Activated CD4-positive, alpha-beta T cell treated with anti-CD3 and anti-CD28 coated beads, Interleukin-2, amount 10 ng/mL, durations not matched to agents 24 days and 14 days (primary cell): ENCODE results near the gene PLA2G4B. TPM values are rescaled to one million over a fixed set of nuclear protein-coding genes. Genes with fewer than 3 reads are reported as not detected.

Experiments
- DNase-seq: peaks from one replicate; pipeline ENCODE4 v3.0.0; 2022
- H3K27ac Mint-ChIP-seq: one replicate; pipeline ENCODE4 v1.8.0; 2022; ENCODE audit warnings: mild to moderate bottlenecking, mixed read lengths
- H3K27me3 Mint-ChIP-seq: one replicate; pipeline ENCODE4 v1.8.0; 2022; ENCODE audit warnings: mixed read lengths
- H3K36me3 Mint-ChIP-seq: one replicate; pipeline ENCODE4 v1.8.0; 2022; ENCODE audit warnings: low read depth, mild to moderate bottlenecking, mixed read lengths
- H3K4me1 Mint-ChIP-seq: one replicate; pipeline ENCODE4 v1.8.0; 2021; ENCODE audit warnings: mixed read lengths
- H3K4me3 Mint-ChIP-seq: one replicate; pipeline ENCODE4 v1.8.0; 2022; ENCODE audit warnings: mild to moderate bottlenecking, moderate library complexity, mixed read lengths
- H3K9me3 Mint-ChIP-seq: one replicate; pipeline ENCODE4 v1.8.0; 2021; ENCODE audit warnings: mixed read lengths
- intact Hi-C: fragments of 100-400 bp; cut with micrococcal nuclease; formaldehyde crosslinking; loops from one replicate; pipeline ENCODE4 v1.15.1; 2023
- total RNA-seq: library from RNA; stranded (reverse); gene quantifications from 2 replicates; pipeline ENCODE4 v1.2.3, GENCODE V29; 2022

PLA2G4B gene
- total RNA-seq, 1 donor from 2014 or later, result 8.5 TPM

DNA sequence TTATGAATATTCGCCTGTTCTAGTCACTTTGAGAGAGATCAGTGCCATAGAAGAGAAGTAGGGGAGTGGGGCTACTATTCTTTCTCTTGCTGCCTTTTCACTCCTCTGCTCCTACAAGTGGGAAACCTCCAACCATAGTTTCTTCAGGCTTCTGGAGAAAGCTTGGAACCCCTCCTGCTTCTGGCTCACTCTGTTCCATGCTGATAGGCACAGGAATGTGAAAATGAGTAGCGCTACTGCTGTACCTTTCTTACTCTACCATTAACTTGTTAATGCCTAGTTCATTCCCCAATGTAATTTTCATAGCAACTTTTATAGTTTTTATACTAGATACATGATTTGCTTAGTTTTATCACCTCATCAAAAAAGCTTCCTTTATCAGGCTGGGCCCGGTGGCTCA, 37.5 kb upstream of the PLA2G4B start:
- DNase-seq, result no peak
- Mint-ChIP-seq H3K9me3 (no peaks in the 10 kb centered on the region), H3K27ac (no peak overlapping the region), H3K27me3 (no peaks in the 10 kb centered on the region), H3K4me3 (no peak overlapping the region), H3K4me1 (peaks cover 17% of the 10 kb centered on the region), H3K36me3 (peaks cover 17% of the 10 kb centered on the region)
- intact Hi-C loops, result no loop called here

DNA sequence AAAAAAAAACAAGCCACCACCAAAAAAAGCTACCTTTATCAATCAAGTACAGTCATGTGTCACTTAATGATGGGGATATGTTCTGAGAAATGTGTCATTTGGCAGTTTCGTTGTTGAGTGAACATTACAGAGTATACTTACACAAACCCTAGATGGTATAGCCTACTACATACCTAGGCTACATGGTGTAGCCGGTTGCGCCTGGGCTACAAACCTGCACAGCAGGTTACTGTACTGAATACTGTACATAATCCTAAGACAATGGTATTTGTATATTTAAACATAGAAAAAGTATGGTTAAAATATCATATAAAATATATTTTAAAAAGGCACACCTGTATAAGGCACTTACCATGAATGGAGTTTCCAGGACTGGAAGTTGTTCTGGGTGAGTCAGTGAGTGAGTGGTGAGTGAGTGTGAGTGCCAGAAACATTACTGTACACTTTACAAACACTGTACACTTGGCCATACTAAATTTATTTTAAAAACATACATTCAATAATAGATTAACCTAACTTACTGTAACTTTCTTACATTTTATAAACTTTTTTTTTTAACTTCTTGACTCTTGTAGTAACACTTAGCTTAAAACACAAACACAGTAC, 36.7 kb upstream of the PLA2G4B start:
- no peak overlapping the region for H3K4me3 Mint-ChIP-seq
- H3K27ac Mint-ChIP-seq, result no peak overlapping the region
- H3K4me1 Mint-ChIP-seq, result peaks cover 12% of the 10 kb centered on the region
- no peaks in the 10 kb centered on the region for H3K9me3 Mint-ChIP-seq
- DNase-seq, result no peak
- intact Hi-C loops, result no loop called here
- no peaks in the 10 kb centered on the region for H3K27me3 Mint-ChIP-seq
- H3K36me3 Mint-ChIP-seq, result peaks cover 17% of the 10 kb centered on the region

GRCh38 chr15:41804361-41804760, 34.3 kb upstream of the PLA2G4B start:
- intact Hi-C loops, result no loop called here
- no peaks in the 10 kb centered on the region for H3K9me3 Mint-ChIP-seq
- H3K36me3 Mint-ChIP-seq, result peaks cover 17% of the 10 kb centered on the region
- no peaks in the 10 kb centered on the region for H3K27me3 Mint-ChIP-seq
- H3K27ac Mint-ChIP-seq, result peak overlapping the region; percentile 55
- no peak overlapping the region for H3K4me3 Mint-ChIP-seq
- peaks cover 5% of the 10 kb centered on the region for H3K4me1 Mint-ChIP-seq
- DNase-seq, result no peak

DNA sequence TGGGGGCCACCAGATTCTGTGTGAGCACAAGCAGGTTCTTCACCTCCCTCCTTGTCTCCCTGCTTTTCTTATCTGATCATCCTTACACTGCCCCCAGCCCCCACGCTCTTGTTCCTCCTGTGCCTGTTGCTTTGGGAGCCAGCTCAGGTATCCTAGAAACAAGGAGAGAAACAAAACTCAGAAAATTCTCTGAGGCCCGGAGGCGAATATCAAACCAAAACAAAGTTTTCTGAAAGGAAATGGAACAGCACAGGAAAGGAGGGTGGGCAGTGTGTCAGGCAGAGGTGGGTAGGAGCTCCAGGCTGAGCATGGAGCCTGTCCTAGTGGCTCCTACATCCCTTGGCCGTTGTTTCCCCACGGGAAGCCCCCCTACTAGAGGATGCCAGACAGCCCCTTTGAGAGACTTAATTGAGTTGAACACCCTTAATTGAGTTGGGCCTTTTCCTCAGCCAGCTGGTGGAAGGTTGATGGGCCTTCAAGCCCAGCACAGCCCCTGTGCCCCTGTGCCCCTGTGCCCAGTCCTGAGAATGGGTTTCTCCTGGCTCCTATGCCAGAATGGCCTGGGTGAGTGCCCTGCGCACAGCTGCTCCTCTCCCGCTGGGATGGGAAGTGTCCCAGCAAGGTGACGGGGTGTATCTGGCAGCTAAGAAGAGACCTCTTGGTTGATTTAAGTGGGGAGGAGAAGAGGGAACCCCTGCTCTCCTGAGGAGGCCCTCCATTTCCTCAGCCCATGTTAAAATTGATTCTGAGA, 33.6 kb upstream of the PLA2G4B start:
- peak overlapping the region; percentile 55 for H3K27ac Mint-ChIP-seq
- peaks cover 15% of the 10 kb centered on the region for H3K36me3 Mint-ChIP-seq
- intact Hi-C loops, result no loop called here
- H3K4me1 Mint-ChIP-seq, result peaks cover 9% of the 10 kb centered on the region
- H3K9me3 Mint-ChIP-seq, result no peaks in the 10 kb centered on the region
- H3K27me3 Mint-ChIP-seq, result no peaks in the 10 kb centered on the region
- no peak overlapping the region for H3K4me3 Mint-ChIP-seq
- DNase-seq, result no peak

GRCh38 chr15:41805711-41806110, 32.9 kb upstream of the PLA2G4B start:
- peaks cover 11% of the 10 kb centered on the region for H3K4me1 Mint-ChIP-seq
- peaks cover 10% of the 10 kb centered on the region for H3K36me3 Mint-ChIP-seq
- no peak overlapping the region for H3K4me3 Mint-ChIP-seq
- DNase-seq, result no peak
- intact Hi-C loops, result no loop called here
- H3K27me3 Mint-ChIP-seq, result no peaks in the 10 kb centered on the region
- no peaks in the 10 kb centered on the region for H3K9me3 Mint-ChIP-seq
- H3K27ac Mint-ChIP-seq, result no peak overlapping the region

GRCh38 chr15:41806291-41807181, 32.1 kb upstream of the PLA2G4B start:
- H3K9me3 Mint-ChIP-seq, result no peaks in the 10 kb centered on the region
- peaks cover 20% of the 10 kb centered on the region for H3K4me1 Mint-ChIP-seq
- H3K4me3 Mint-ChIP-seq, result no peak overlapping the region
- H3K27ac Mint-ChIP-seq, result no peak overlapping the region
- DNase-seq, result no peak
- H3K27me3 Mint-ChIP-seq, result no peaks in the 10 kb centered on the region
- peaks cover 3% of the 10 kb centered on the region for H3K36me3 Mint-ChIP-seq
- intact Hi-C loops, result no loop called here

DNA sequence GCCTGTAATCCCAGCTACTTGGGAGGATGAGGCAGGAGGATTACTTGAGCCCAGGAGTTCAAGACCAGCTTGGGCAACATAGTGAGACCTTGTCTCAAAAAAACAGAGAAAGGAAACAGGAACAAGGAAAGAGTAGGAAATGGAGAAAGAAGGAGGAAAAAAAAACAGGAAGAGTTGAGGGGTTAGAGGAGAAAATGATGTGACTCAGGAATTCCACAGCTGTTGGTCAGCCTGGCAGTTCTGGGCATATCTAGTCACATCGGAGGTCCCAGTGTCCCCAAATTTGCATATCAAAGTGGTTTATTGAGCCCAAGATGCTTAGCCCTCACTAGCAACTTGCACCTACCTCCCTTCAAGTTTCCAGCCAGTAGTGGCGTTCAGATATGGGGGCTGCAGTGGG, 29.5 kb upstream of the PLA2G4B start:
- intact Hi-C loops, result no loop called here
- peaks cover 24% of the 10 kb centered on the region for H3K4me1 Mint-ChIP-seq
- no peak for DNase-seq
- H3K27me3 Mint-ChIP-seq, result no peaks in the 10 kb centered on the region
- H3K4me3 Mint-ChIP-seq, result no peak overlapping the region
- H3K36me3 Mint-ChIP-seq, result peaks cover 7% of the 10 kb centered on the region
- H3K27ac Mint-ChIP-seq, result no peak overlapping the region
- H3K9me3 Mint-ChIP-seq, result no peaks in the 10 kb centered on the region

DNA sequence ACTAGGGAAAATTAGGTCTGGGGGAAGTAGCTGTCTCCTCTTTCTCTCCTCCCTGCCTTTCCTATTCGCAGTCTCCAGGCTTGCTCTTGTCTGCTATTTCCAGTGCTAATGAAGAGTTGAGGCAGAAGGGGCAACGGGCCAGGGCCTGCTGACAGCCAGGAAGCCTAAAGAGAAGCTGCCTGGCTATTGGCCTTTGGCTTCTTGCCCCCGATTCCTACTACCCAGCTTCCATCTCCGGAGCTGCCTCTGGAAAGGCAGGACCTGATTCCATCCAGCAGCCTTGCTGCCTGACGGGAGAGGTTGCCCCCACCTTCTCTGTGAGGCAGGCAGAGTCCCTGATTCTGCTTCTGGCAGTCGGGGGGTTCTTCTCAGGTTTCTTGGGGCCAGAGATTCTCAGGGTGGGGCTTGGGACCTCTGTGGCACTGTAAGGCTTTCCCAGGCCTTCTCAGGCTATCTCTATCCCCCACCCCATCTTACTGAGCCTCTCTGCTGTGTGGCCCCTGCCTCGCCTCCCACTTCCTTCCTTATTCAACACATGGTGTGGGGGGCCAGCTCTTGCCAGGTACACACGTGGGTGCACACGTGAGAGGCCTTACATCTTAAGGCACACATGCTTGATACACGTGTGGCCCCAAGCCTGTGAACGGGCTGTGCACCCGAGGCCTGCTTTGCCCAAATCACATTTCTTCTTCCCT, 29.0 kb upstream of the PLA2G4B start:
- Mint-ChIP-seq H3K36me3 (peaks cover 6% of the 10 kb centered on the region), H3K27me3 (no peaks in the 10 kb centered on the region), H3K4me1 (peaks cover 24% of the 10 kb centered on the region), H3K4me3 (no peak overlapping the region), H3K27ac (no peak overlapping the region), H3K9me3 (no peaks in the 10 kb centered on the region)
- intact Hi-C loops, result loop anchor here (2.0 to 5.0 kb wide), 3 partner anchors 113 to 207 kb away; no protein-coding TSS in a partner anchor
- no peak for DNase-seq

GRCh38 chr15:41810651-41811431, 27.8 kb upstream of the PLA2G4B start:
- H3K4me3 Mint-ChIP-seq, result no peak overlapping the region
- H3K4me1 Mint-ChIP-seq, result peaks cover 19% of the 10 kb centered on the region
- no peaks in the 10 kb centered on the region for H3K9me3 Mint-ChIP-seq
- DNase-seq, result no peak
- no peaks in the 10 kb centered on the region for H3K27me3 Mint-ChIP-seq
- intact Hi-C loops, result loop anchor here (1.0 to 5.0 kb wide), 6 partner anchors 37 to 345 kb away; partner anchors contain the start of gene MAPKBP1
- H3K36me3 Mint-ChIP-seq, result peaks cover 8% of the 10 kb centered on the region
- no peak overlapping the region for H3K27ac Mint-ChIP-seq

DNA sequence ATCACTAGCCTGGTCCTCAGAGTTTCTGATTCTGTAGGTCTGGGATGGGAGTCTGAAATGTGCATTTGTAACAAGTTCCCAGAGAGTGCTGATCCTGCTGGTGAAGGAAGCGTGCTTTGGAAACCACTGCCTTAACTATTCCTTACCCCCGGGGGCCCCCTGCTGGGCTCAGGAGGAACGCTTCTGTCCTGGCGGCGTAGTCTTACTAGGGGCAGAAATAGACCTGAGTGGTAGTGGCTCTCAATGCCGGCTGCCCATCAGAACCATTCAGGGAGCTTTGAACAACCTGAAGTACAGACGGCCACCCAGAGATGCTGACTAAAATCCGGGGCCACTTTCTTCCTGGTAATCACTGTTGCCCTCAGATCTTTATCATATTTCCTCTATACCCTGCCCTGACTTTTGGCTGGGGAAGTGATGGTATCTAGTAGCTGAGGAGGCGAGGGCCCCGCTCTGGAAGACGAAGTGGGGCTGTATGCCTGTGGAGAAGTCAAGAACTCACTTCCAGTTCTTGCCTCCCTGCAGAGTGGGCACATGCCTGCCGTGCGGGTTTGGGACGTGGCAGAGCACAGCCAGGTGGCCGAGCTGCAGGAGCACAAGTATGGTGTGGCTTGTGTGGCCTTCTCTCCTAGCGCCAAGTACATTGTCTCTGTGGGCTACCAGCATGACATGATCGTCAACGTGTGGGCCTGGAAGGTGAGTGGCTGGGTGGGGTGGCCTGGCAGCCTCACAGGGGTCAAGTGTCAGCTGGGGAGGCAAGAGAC, 27.0 kb upstream of the PLA2G4B start:
- no peaks in the 10 kb centered on the region for H3K9me3 Mint-ChIP-seq
- intact Hi-C loops, result loop anchor here (1.0 to 5.0 kb wide), 6 partner anchors 37 to 345 kb away; partner anchors contain the start of gene MAPKBP1
- DNase-seq, result peak; percentile 92

GRCh38 chr15:41812820-41813375, 25.7 kb upstream of the PLA2G4B start:
- intact Hi-C loops, result loop anchor here (5.0 kb wide), 1 partner anchor 191 kb away; no protein-coding TSS in a partner anchor
- no peak overlapping the region for H3K27ac Mint-ChIP-seq

More for the DNA sequence above, 27.0 kb upstream of the PLA2G4B start:
- Mint-ChIP-seq H3K27me3 (no peaks in the 10 kb centered on the region), H3K27ac (peak overlapping the region; percentile 20), H3K4me1 (peaks cover 19% of the 10 kb centered on the region), H3K36me3 (peaks cover 12% of the 10 kb centered on the region), H3K4me3 (no peak overlapping the region)

DNA sequence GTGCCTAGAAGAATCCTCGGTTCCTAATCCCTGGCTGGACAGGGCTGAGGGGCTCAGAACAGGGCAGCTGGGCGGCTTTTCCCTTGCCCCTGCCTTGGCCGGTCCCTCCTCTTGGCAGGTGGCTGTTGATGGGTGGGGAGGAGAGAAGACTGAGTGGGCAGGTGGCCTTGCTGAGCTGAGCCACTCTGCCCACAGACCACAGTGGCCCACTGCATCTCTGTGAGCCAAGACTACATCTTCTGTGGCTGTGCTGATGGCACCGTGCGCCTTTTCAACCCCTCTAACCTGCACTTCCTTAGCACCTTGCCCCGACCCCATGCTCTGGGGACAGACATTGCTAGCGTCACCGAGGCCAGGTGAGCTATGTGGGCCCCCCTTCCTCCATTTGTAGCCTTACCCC, 25.2 kb upstream of the PLA2G4B start:
- intact Hi-C loops, result loop anchor here (5.0 kb wide), 1 partner anchor 191 kb away; no protein-coding TSS in a partner anchor
- no peak overlapping the region for H3K4me3 Mint-ChIP-seq
- H3K36me3 Mint-ChIP-seq, result peaks cover 12% of the 10 kb centered on the region
- no peaks in the 10 kb centered on the region for H3K27me3 Mint-ChIP-seq
- H3K27ac Mint-ChIP-seq, result no peak overlapping the region
- no peak for DNase-seq
- H3K4me1 Mint-ChIP-seq, result peaks cover 19% of the 10 kb centered on the region
- H3K9me3 Mint-ChIP-seq, result no peaks in the 10 kb centered on the region

More at GRCh38 chr15:41812820-41813375, 25.7 kb upstream of the PLA2G4B start:
- H3K4me1 Mint-ChIP-seq, result peaks cover 19% of the 10 kb centered on the region
- peaks cover 12% of the 10 kb centered on the region for H3K36me3 Mint-ChIP-seq
- DNase-seq, result no peak
- H3K4me3 Mint-ChIP-seq, result no peak overlapping the region
- no peaks in the 10 kb centered on the region for H3K9me3 Mint-ChIP-seq
- no peaks in the 10 kb centered on the region for H3K27me3 Mint-ChIP-seq
